ENCODE results near the gene CBX1.

The CBX1 gene

GRCh38 chr17:48024149-48025039, 76.9 kb downstream of the CBX1 start:
- no peak for DNase-seq

GRCh38 chr17:48023400-48024148, 77.7 kb downstream of the CBX1 start:
- DNase-seq, result peak; percentile 50 to 65

- no peak for DNase-seq
These were observed 78.4 kb downstream of the CBX1 start for GRCh38 chr17:48022901-48023300.

GRCh38 chr17:48021934-48022333, 79.3 kb downstream of the CBX1 start:
- DNase-seq, result no peak

All from NCI-H187 (cell line).